WI38 (cell line): ENCODE measurements around the gene RERE.

Experiments
- H3K4me3 ChIP-seq: 2 replicates; pipeline ENCODE4 v1.5.1; 2011; ENCODE audit warnings: low read depth, mild to moderate bottlenecking, control low read depth, low read length
- TF ChIP-seq, protein P1 (sequence below): IDR thresholded peaks from 2 replicates; pipeline ENCODE4 v1.5.1; 2012; ENCODE audit warnings: low read depth, mild to moderate bottlenecking, control low read depth, low read length

RERE gene

DNA sequence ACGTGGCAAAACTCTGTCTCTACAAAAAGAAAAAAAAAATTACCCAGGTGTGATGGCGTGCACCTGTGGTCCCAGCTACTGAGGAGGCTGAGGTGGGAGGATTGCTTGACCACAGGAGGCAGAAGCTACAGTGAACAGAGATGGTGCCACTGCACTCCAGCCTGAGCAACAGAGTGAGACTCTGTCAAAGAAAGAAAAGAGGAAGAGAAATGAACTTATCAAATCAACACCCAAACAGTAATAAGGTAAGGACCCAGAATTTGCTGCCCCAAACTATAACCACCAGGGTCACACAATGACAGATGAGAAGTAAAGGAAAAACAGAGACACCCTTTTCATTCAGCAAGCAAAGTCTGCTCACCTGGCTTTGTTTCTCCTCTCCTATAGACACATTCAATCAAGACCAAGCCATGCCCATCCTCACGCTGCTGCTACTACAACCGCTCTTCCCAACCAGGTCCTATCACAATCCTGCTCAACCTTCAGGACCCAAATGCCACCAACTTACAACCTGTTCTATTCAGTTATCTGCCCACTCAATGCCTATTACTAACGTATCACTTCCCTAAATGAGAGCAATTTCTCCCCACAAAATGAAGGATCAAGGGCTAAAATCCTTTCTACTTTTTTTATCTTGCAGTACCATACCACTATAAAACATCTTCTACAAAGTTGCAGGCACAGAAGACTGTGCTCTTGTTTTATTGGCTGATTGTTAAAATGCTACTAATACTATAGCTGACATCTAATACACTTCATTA lies 183.5 kb downstream of the RERE start:
- TF ChIP-seq, protein P1, sequence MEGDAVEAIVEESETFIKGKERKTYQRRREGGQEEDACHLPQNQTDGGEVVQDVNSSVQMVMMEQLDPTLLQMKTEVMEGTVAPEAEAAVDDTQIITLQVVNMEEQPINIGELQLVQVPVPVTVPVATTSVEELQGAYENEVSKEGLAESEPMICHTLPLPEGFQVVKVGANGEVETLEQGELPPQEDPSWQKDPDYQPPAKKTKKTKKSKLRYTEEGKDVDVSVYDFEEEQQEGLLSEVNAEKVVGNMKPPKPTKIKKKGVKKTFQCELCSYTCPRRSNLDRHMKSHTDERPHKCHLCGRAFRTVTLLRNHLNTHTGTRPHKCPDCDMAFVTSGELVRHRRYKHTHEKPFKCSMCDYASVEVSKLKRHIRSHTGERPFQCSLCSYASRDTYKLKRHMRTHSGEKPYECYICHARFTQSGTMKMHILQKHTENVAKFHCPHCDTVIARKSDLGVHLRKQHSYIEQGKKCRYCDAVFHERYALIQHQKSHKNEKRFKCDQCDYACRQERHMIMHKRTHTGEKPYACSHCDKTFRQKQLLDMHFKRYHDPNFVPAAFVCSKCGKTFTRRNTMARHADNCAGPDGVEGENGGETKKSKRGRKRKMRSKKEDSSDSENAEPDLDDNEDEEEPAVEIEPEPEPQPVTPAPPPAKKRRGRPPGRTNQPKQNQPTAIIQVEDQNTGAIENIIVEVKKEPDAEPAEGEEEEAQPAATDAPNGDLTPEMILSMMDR = no peak
- no peak overlapping the region for H3K4me3 ChIP-seq

DNA sequence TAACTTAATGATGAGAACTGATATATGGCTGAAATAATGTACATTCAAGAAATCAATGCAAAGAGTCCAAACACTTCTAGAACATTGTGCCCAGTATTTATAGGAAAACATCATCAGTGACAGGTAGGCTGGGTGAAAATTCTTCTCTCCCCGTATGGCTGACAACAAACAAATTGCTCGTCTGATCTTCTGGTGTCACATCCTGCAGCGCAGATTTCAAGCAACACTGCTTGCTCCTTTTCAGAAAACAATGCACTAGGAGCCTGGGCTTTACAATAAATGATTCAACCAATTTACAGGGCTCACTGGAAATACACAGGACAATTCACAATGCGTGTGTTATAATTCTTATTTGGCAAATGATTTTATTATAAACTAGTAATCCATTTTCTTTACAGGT lies 185.3 kb downstream of the RERE start:
- no peak overlapping the region for H3K4me3 ChIP-seq
- TF ChIP-seq, protein P1 = no peak

DNA sequence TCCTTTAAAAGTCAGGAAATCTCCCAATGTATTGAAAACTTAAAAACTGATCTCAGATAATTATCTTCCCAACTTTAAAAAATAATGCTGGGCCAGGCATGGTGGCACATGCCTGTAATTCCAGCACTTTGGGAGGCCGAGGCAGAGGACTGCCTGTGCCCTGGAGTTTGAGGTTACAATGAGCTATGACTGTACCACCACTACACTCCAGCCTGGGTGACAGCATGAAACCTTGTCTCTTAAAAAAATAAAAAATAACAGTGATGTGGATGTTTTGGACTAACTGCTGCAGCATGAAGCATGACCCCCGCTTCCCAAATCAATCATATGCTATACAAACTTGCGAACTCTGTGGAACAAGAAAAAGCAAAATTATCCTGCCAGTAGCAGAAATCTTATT lies 186.3 kb downstream of the RERE start:
- H3K4me3 ChIP-seq = no peak overlapping the region
- TF ChIP-seq, protein P1 = no peak

DNA sequence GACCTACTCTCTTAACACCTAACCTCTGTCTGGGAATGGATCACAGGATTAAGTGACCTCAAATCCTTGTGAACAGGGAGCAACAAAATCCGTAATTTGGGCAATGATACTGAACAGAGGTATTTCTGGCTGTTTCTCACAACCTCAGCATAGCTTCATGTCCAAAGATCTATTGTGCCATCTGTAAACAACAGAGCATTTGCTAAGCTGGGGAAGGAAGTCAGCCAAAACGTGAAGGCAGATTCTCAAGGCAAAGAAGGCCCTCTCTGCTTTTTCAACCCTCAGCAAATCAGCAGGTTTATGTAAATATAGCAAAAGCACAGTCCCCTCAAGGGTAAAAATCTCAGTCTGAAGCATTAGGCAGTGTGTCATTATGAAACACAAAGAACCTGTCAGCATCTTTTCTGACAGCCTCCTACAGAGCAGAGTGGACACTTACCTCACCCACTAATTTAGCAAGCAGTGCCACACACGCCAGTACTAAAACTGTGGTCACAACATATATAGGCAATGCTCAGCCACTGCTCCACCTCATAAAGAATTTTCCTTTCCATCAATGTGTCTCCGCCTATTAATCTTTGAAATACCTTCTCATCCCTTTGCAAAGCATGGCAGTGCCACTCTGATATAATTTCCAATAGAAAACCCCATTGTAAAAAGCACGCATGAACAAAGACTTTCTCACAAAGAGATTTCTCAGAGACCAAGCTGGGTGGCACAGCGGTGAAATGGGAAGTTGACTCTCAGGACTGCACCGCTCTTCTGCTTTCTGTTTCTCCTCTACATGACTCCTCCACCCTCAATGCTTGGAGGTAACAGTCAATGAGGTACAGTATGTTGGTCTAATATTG lies 188.0 kb downstream of the RERE start:
- TF ChIP-seq, protein P1 = no peak
- H3K4me3 ChIP-seq = no peak overlapping the region

DNA sequence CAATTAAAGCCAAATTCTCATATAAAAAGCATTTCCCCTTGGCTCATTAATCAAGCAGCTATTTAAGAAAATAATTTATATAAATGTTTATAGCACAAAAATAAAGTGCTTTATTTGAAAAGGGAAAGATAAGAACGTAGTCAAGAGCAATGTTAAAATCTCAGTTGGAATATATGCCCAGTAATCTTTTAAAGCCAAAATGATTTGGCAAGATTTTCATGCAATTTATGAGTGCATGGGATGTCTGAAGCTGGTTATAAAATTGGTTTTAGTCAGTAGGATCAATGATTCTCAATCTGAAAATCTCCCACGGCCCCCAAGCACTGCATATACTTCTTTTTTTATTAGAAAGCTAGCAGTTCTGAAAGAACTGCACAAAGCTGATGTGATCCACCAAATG lies 188.8 kb downstream of the RERE start:
- TF ChIP-seq, protein P1 = no peak
- H3K4me3 ChIP-seq = no peak overlapping the region

DNA sequence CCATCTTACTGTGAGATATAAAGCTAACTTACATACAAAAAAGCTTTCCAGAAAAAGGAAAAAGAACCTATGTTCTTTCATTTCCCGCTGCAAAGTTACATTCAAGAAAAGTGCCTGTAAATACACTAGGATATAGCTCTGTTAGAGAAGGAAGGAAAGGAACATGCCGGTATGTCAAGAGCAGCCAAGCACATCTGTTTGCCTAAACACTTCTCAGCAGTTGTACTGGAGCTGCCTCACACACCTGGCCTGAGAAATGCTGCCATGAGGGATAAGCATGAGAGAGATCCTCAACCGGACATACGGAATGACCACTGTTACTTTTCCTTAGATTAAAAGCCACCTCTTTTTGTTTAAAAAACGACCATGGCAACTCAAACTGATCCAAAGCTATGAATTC lies 189.7 kb downstream of the RERE start:
- TF ChIP-seq, protein P1 = no peak
- H3K4me3 ChIP-seq = no peak overlapping the region
